Subcutaneous adipose tissue (tissue), 4 donors: ENCODE data around the gene SMARCA1. TPM values are rescaled to one million over a fixed set of nuclear protein-coding genes. Genes with fewer than 3 reads are reported as not detected.

ENCODE experiments used
- total RNA-seq, 4 donors: library from RNA; depleted of rRNA; stranded (reverse); fragments of >200 nt; gene quantifications; one replicate each; pipeline ENCODE4 v1.1.0, GENCODE V29; 2016
- TF ChIP-seq, protein P1 (sequence below): fragments of 450-650 bp; IDR thresholded peaks from one replicate; pipeline ENCODE4 v1.5.1; 2016; ENCODE audit warnings: low read depth, mild to moderate bottlenecking, control low read depth, antibody characterized with exemption, moderate library complexity

SMARCA1 gene
- total RNA-seq, 4 donors from 2014 or later: 28.8 to 39.9 (median 37.7) TPM

GRCh38 chrX:129525162-129525561, 1.9 kb upstream of the SMARCA1 start:
- TF ChIP-seq, protein P1, sequence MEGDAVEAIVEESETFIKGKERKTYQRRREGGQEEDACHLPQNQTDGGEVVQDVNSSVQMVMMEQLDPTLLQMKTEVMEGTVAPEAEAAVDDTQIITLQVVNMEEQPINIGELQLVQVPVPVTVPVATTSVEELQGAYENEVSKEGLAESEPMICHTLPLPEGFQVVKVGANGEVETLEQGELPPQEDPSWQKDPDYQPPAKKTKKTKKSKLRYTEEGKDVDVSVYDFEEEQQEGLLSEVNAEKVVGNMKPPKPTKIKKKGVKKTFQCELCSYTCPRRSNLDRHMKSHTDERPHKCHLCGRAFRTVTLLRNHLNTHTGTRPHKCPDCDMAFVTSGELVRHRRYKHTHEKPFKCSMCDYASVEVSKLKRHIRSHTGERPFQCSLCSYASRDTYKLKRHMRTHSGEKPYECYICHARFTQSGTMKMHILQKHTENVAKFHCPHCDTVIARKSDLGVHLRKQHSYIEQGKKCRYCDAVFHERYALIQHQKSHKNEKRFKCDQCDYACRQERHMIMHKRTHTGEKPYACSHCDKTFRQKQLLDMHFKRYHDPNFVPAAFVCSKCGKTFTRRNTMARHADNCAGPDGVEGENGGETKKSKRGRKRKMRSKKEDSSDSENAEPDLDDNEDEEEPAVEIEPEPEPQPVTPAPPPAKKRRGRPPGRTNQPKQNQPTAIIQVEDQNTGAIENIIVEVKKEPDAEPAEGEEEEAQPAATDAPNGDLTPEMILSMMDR: no peak

DNA sequence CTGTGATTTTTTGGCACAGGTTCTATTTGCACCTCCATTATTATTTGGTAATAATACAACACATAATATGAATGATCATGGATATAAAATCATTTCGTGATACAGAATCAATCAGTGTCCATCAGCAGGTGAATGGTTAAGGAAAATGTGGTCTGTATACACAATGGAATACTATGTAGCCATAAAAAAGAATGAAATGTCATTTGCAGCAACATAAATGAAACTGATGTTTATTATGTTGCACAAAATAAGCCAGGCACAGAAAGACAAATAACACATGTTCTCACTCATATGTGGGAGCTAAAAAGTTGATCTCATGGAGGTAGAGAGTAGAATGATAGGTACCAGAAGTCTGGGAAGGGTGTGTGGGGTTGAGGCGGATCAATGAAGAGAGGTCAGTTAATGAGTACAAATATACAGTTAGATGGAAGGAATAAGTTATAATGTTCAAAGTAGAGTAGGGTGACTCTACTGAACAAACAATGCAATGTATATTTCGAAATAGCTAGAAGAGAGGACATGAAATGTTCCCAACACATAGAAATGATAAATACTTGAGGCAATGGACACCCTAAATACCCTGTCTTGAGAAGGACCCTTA, 1.1 kb upstream of the SMARCA1 start:
- TF ChIP-seq, protein P1: no peak

GRCh38 chrX:129522184-129523078, 859 bp downstream of the SMARCA1 start:
- TF ChIP-seq, protein P1: no peak

DNA sequence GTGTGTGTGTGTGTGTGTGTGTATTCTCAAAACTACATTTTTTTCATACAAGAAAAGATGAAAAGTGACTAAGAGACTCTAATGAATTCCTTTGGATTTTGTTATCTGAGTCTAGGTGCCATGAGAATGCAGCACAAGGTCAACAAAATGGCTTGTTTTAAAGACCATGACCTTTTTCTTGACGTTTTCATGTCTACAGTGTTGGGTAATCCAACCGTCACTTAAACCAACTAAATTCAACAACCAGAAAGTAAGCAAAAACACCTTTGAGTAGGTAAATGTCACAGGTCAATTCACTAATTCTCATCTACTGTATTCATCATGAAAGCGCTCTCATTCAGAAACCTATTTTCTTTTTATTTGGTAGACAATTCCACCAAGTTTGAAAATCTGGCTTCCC, 3.1 kb downstream of the SMARCA1 start:
- TF ChIP-seq, protein P1: no peak

DNA sequence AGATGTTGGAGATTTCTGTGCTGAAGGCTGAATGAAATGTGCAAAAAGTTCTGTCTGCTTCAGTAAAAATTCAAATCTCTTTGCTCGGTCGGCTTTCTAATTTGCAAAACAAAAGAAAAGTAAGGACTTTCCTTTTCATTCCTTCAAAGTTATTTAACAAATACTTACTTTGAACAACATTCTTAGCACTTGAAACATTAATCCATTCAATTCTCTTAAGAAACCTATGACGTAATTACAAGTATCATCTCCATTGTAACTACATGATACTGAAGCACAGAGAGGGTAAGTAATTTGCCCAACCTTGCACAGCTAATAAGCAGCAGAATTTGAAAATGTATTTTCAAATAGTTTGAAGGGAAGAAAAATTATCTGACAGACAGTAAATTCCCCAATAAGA, 6.9 kb downstream of the SMARCA1 start:
- TF ChIP-seq, protein P1: no peak

- TF ChIP-seq, protein P1: no peak
These were observed 10.9 kb downstream of the SMARCA1 start for GRCh38 chrX:129512409-129512808.

DNA sequence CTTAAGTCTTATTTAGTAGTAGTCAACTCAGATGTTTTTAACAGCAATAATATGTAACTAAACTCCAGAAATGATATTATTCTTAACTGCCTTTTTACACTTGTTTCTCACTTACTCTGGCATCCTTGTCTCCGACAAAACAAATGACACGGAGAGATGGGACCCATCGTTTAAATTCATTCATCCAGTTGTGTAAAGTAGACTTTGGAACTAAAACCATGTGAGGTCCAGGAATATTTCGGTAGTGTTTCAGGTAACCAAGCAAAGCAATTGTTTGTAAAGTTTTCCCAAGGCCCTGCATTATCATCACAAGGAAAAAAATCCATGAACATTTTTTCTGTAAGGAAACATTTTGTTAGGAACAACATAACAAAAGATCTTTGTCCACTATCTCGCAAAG, 11.6 kb downstream of the SMARCA1 start:
- TF ChIP-seq, protein P1: no peak
